NT2/D1 (cell line): ENCODE data around the gene NUP153.
"Not testable (repeated sequence)": the region's sequence is repeated elsewhere in the genome, so short reads cannot be mapped to it uniquely, and the experiment has no call there.

Experiments
- DNase-seq: peaks from one replicate; pipeline ENCODE4 v3.0.0-alpha.2; 2011; ENCODE audit warnings: low read depth, low spot score
- H3K27me3 ChIP-seq: 2 replicates; pipeline ENCODE4 v1.6.0; 2011; ENCODE audit warnings: mild to moderate bottlenecking; ENCODE audit not compliant: insufficient read length, insufficient read depth
- H3K36me3 ChIP-seq: 2 replicates; pipeline ENCODE4 v1.6.1; 2011; ENCODE audit warnings: mild to moderate bottlenecking, low read length, mixed read lengths; ENCODE audit not compliant: insufficient read depth, insufficient read length
- H3K4me1 ChIP-seq: 2 replicates; pipeline ENCODE4 v1.5.1; 2011; ENCODE audit not compliant: insufficient read depth, insufficient read length
- H3K4me3 ChIP-seq: 2 replicates; pipeline ENCODE4 v1.5.1; 2011; ENCODE audit warnings: low read depth; ENCODE audit not compliant: insufficient read length
- H3K9ac ChIP-seq: 2 replicates; pipeline ENCODE4 v1.6.0; 2011; ENCODE audit warnings: low read depth; ENCODE audit not compliant: insufficient read length
- H3K9me3 ChIP-seq: 2 replicates; pipeline ENCODE4 v1.5.1; 2011; ENCODE audit warnings: mild to moderate bottlenecking, low read length; ENCODE audit not compliant: insufficient read depth
- SUZ12 ChIP-seq: IDR thresholded peaks from 2 replicates; pipeline ENCODE4 v1.6.1; 2011; ENCODE audit not compliant: insufficient read length, insufficient read depth; ENCODE audit errors: extremely low read depth
- YY1 ChIP-seq: IDR thresholded peaks from 2 replicates; pipeline ENCODE4 v1.6.1; 2011; ENCODE audit not compliant: insufficient read length, insufficient read depth
- ZNF274 ChIP-seq: IDR thresholded peaks from 2 replicates; pipeline ENCODE4 v1.6.1; 2011; ENCODE audit warnings: mild to moderate bottlenecking, low read depth, low read length

NUP153 gene

GRCh38 chr6:17600527-17601385, 106.0 kb downstream of the NUP153 start:
- peak overlapping the region; percentile 71 for H3K4me3 ChIP-seq
- DNase-seq: no peak
- no peaks in the 10 kb centered on the region for H3K4me1 ChIP-seq
- no peak for TF ChIP-seq YY1
- TF ChIP-seq SUZ12: no peak
- no peak for TF ChIP-seq ZNF274
- no peaks in the 10 kb centered on the region for H3K27me3 ChIP-seq
- H3K9ac ChIP-seq: peak overlapping the region; percentile 87
- H3K9me3 ChIP-seq: no peaks in the 10 kb centered on the region
- peaks cover 3% of the 10 kb centered on the region for H3K36me3 ChIP-seq

- H3K27me3 ChIP-seq: no peaks in the 10 kb centered on the region
- peak within 1 kb of the TSS; percentile 87 for H3K9ac ChIP-seq
- peak within 1 kb of the TSS; percentile 71 for H3K4me3 ChIP-seq
- peak; percentile 84 for DNase-seq
- H3K36me3 ChIP-seq: peaks cover 3% of the 10 kb centered on the region
- no peaks in the 10 kb centered on the region for H3K9me3 ChIP-seq
- H3K4me1 ChIP-seq: no peaks in the 10 kb centered on the region
- no peak for TF ChIP-seq ZNF274
These were observed 106.7 kb downstream of the NUP153 start, which contains the start of gene FAM8A1 for GRCh38 chr6:17599877-17600526. FAM8A1 (plus strand) TSS chr6:17600302; CDS start chr6:17600410, 108 bp downstream.

GRCh38 chr6:17596085-17596484, 110.6 kb downstream of the NUP153 start:
- Histone ChIP-seq H3K27me3 (no peaks in the 10 kb centered on the region), H3K9ac (no peak overlapping the region), H3K9me3 (no peaks in the 10 kb centered on the region), H3K4me1 (no peaks in the 10 kb centered on the region), H3K36me3 (no peaks in the 10 kb centered on the region), H3K4me3 (no peak overlapping the region)
- no peak for DNase-seq
- no peak for TF ChIP-seq YY1
- TF ChIP-seq ZNF274: no peak
- no peak for TF ChIP-seq SUZ12

- Histone ChIP-seq H3K9ac (no peak overlapping the region), H3K36me3 (no peaks in the 10 kb centered on the region), H3K27me3 (no peaks in the 10 kb centered on the region), H3K9me3 (no peaks in the 10 kb centered on the region), H3K4me3 (no peak overlapping the region), H3K4me1 (no peaks in the 10 kb centered on the region)
- no peak for DNase-seq
- TF ChIP-seq YY1 (no peak), SUZ12 (no peak), ZNF274 (no peak)
These were observed 113.5 kb downstream of the NUP153 start for GRCh38 chr6:17593246-17593645.

- TF ChIP-seq SUZ12 (no peak), YY1 (no peak), ZNF274 (no peak)
- Histone ChIP-seq H3K36me3 (no peaks in the 10 kb centered on the region), H3K9ac (no peak overlapping the region), H3K9me3 (no peaks in the 10 kb centered on the region), H3K4me3 (no peak overlapping the region), H3K27me3 (no peaks in the 10 kb centered on the region), H3K4me1 (no peaks in the 10 kb centered on the region)
- no peak for DNase-seq
These were observed 115.4 kb downstream of the NUP153 start for GRCh38 chr6:17591287-17591686.

- no peaks in the 10 kb centered on the region for H3K36me3 ChIP-seq
- TF ChIP-seq SUZ12: no peak
- no peak for TF ChIP-seq YY1
- TF ChIP-seq ZNF274: no peak
- no peaks in the 10 kb centered on the region for H3K4me1 ChIP-seq
- no peak for DNase-seq
- H3K9me3 ChIP-seq: no peaks in the 10 kb centered on the region
- no peak overlapping the region for H3K9ac ChIP-seq
- no peaks in the 10 kb centered on the region for H3K27me3 ChIP-seq
- H3K4me3 ChIP-seq: no peak overlapping the region
These were observed 117.2 kb downstream of the NUP153 start for GRCh38 chr6:17589406-17590096.

GRCh38 chr6:17588011-17588410, 118.7 kb downstream of the NUP153 start:
- Histone ChIP-seq H3K4me1 (no peaks in the 10 kb centered on the region), H3K36me3 (no peaks in the 10 kb centered on the region), H3K9ac (no peak overlapping the region), H3K4me3 (no peak overlapping the region), H3K27me3 (no peaks in the 10 kb centered on the region), H3K9me3 (no peaks in the 10 kb centered on the region)
- DNase-seq: no peak
- TF ChIP-seq ZNF274 (no peak), SUZ12 (no peak), YY1 (no peak)

- not testable (repeated sequence) for H3K4me1 ChIP-seq, DNase-seq, H3K9ac ChIP-seq, H3K27me3 ChIP-seq, H3K4me3 ChIP-seq, H3K9me3 ChIP-seq, H3K36me3 ChIP-seq
These were observed 120.1 kb downstream of the NUP153 start for GRCh38 chr6:17586623-17587022.
